HepG2 (cell line): ENCODE data around the gene TMEM231. TPM values are rescaled to one million over a fixed set of nuclear protein-coding genes. Genes with fewer than 3 reads are reported as not detected.

Source experiments
- AGO2 ChIP-seq: fragments of 200-400 bp; formaldehyde crosslinking; optimal IDR thresholded peaks from 2 replicates; pipeline ENCODE3; 2017; ENCODE audit warnings: mild to moderate bottlenecking, low read depth, low read length, moderate library complexity
- ATF1 ChIP-seq: IDR thresholded peaks from 2 replicates; pipeline ENCODE4 v1.6.1; 2016; ENCODE audit warnings: mild to moderate bottlenecking, control low read depth
- BCL6 ChIP-seq: IDR thresholded peaks from 2 replicates; pipeline ENCODE4 v1.6.1; 2016; ENCODE audit warnings: missing genetic modification reagents, missing compliant biosample characterization
- CREB1 ChIP-seq, 2 experiments: fragments of 450-650 bp in 1 of 2; IDR thresholded peaks; 2 replicates each; pipeline ENCODE4 v1.6.1; 2016 to 2017; ENCODE audit warnings: control low read depth in 1 of 2, mild to moderate bottlenecking in 1 of 2, missing compliant biosample characterization in 1 of 2, missing genetic modification characterization in 1 of 2
- ETV5 ChIP-seq: IDR thresholded peaks from 2 replicates; pipeline ENCODE4 v1.6.1; 2018; ENCODE audit warnings: missing biosample characterization, missing genetic modification reagents, inconsistent platforms, borderline replicate concordance
- HDAC1 ChIP-seq: sonication (generic); formaldehyde crosslinking; IDR thresholded peaks from 2 replicates; pipeline ENCODE4 v1.5.1; 2020; ENCODE audit warnings: mild to moderate bottlenecking, missing genetic modification reagents
- IKZF1 ChIP-seq: fragments of 450-650 bp; IDR thresholded peaks from 2 replicates; pipeline ENCODE4 v1.7.1; 2016
- NR2F6 ChIP-seq, 2 experiments: IDR thresholded peaks; 2 replicates each; pipeline ENCODE4 v1.6.1; 2016; ENCODE audit warnings: antibody characterized with exemption in 1 of 2, mild to moderate bottlenecking in 1 of 2
- PHF21A ChIP-seq: sonication (generic); formaldehyde crosslinking; IDR thresholded peaks from 2 replicates; pipeline ENCODE4 v1.5.0; 2020; ENCODE audit warnings: mild to moderate bottlenecking, missing genetic modification reagents
- TBP ChIP-seq: sonication (generic); formaldehyde crosslinking; IDR thresholded peaks from 2 replicates; pipeline ENCODE4 v1.5.0; 2020; ENCODE audit warnings: missing genetic modification reagents
- YEATS2 ChIP-seq: sonication (generic); formaldehyde crosslinking; IDR thresholded peaks from 2 replicates; pipeline ENCODE4 v1.4.0; 2020; ENCODE audit warnings: missing genetic modification reagents, borderline replicate concordance
- ZNF44 ChIP-seq: sonication (generic); formaldehyde crosslinking; IDR thresholded peaks from 2 replicates; pipeline ENCODE4 v1.5.1; 2020; ENCODE audit warnings: mild to moderate bottlenecking, missing genetic modification reagents
- ZNF558 ChIP-seq: sonication (generic); formaldehyde crosslinking; IDR thresholded peaks from 2 replicates; pipeline ENCODE4 v1.9.0; 2022; ENCODE audit warnings: mild to moderate bottlenecking, missing genetic modification reagents, borderline replicate concordance
- ZNF629 ChIP-seq: sonication (generic); formaldehyde crosslinking; conservative IDR thresholded peaks from 2 replicates; pipeline ENCODE4 v1.5.0; 2020; ENCODE audit warnings: missing genetic modification reagents
- polyA plus RNA-seq, 8 experiments: library from polyadenylated mRNA; depleted of rRNA in 3 of 8; stranded (reverse) in 7 of 8; unstranded in 1 of 8; fragments of >200 nt; fragmentation: Illumina TruSeq in 4 of 8; extraction: Trizol in 4 of 8; gene quantifications; 2 replicates each; pipeline versions ENCODE4 v1.2.1 to v1.2.3, GENCODE V29; 2011 to 2016; ENCODE audit warnings: low read depth in 4 of 8, missing spikeins in 1 of 8, mixed read lengths in 1 of 8; ENCODE audit not compliant: insufficient read depth in 1 of 8
- total RNA-seq, 5 experiments: library from RNA; depleted of rRNA; stranded (reverse); fragments of >200 nt; fragmentation: Illumina TruSeq; extraction: Trizol; gene quantifications; 2 replicates each; pipeline ENCODE4 v1.2.3, GENCODE V29; 2016; ENCODE audit warnings: low read depth in 1 of 5
- TF ChIP-seq, protein P1 (sequence below): IDR thresholded peaks from 2 replicates; pipeline ENCODE4 v1.6.1; 2012; ENCODE audit warnings: low read depth, low read length, improper control_type of control experiment

TMEM231 gene
- total and polyA plus RNA-seq, 2 of the 13 experiments (the other 11 are each of a cell fraction or from before 2014, with no cell fraction given), result 3.5 to 7.4 TPM

DNA sequence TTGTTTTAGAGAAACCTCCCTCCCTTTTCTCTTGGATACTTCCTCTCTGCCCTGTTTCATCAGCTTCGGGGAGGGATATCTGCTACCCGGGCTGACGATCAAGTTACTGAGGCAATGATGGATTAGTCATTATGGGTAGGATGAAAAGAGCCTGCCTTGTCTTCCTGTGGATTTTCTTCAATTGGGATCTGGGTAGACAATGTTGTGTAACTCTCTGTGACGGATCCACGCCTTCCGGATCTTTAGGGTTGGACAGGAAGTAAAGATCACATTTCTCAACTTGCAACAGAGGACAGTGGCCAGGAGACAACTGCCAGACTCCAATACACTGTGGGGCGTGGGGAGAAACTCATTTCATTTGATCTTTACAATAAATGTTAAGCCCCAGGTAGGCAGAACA lies 49.5 kb downstream of the TMEM231 start (continued):
- TF ChIP-seq ATF1 (CRISPR knock-in tag) (0 out of 2 replicates have a peak, but pooled peaks have one; percentile 18), ETV5 (CRISPR knock-in tag) (peak; percentile 97), ZNF44 (CRISPR knock-in tag) (no peak), ZNF629 (CRISPR knock-in tag) (0 out of 2 replicates have a peak, but pooled peaks have one; percentile 15), YEATS2 (CRISPR knock-in tag) (peak; percentile 58; the same call in 1 of the 2 replicates), AGO2 (no peak), CREB1 (IDR thresholded peaks at IDR 0.05) (no peak), CREB1 (CRISPR knock-in tag; IDR thresholded peaks at IDR 0.05) (peak; percentile 68; the same call in 1 of the 2 replicates), IKZF1 (no peak), PHF21A (peak; percentile 59; the same call in 1 of the 2 replicates), ZNF558 (CRISPR knock-in tag) (no peak), HDAC1 (CRISPR knock-in tag) (peak; percentile 32; the same call in 1 of the 2 replicates), NR2F6 (IDR thresholded peaks at IDR 0.05) (no peak), NR2F6 (CRISPR knock-in tag; IDR thresholded peaks at IDR 0.05) (peak; percentile 48; the same call in 1 of the 2 replicates), BCL6 (0 out of 2 replicates have a peak, but pooled peaks have one; percentile 15), TBP (no peak)
- TF ChIP-seq, protein P1, sequence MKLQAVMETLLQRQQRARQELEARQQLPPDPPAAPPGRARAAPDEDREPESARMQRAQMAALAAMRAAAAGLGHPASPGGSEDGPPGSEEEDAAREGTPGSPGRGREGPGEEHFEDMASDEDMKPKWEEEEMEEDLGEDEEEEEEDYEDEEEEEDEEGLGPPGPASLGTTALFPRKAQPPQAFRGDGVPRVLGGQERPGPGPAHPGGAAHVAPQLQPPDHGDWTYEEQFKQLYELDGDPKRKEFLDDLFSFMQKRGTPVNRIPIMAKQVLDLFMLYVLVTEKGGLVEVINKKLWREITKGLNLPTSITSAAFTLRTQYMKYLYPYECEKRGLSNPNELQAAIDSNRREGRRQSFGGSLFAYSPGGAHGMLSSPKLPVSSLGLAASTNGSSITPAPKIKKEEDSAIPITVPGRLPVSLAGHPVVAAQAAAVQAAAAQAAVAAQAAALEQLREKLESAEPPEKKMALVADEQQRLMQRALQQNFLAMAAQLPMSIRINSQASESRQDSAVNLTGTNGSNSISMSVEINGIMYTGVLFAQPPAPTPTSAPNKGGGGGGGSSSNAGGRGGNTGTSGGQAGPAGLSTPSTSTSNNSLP, result 0 out of 2 replicates have a peak, but pooled peaks have one; percentile 14
